Dermis blood vessel endothelial cell (primary cell): ENCODE results near the gene DOCK1. TPM values are rescaled to one million over a fixed set of nuclear protein-coding genes. Genes with fewer than 3 reads are reported as not detected.

ENCODE experiments used
- DNase-seq: peaks from one replicate; pipeline ENCODE4 v3.0.0; 2010
- total RNA-seq: library from RNA; depleted of rRNA; stranded (reverse); fragments of >200 nt; gene quantifications from 2 replicates; pipeline ENCODE4 v1.2.3, GENCODE V29; 2014

DOCK1 gene
- total RNA-seq, 1 donor from 2014 or later = 124 TPM

DNA sequence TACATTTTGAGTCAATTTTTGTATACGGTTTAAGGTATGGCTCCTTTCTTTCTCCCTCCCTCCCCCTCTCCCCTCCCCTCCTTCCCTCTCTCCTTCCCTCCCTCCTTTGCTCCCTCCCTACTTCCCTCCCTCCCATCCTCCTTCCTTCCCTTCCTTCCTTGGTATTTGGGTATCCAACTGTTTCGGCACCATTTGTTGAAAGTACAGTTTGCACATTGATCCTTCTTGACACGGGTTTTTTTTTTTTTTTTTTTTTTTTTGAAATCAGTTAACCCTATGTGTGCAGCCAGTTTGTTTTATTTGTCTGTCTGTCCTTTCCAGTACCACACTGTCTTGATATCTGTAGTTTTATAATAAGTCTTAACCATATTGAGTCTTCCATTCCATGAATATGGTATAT, 331.0 kb downstream of the DOCK1 start:
- DNase-seq = no peak

DNA sequence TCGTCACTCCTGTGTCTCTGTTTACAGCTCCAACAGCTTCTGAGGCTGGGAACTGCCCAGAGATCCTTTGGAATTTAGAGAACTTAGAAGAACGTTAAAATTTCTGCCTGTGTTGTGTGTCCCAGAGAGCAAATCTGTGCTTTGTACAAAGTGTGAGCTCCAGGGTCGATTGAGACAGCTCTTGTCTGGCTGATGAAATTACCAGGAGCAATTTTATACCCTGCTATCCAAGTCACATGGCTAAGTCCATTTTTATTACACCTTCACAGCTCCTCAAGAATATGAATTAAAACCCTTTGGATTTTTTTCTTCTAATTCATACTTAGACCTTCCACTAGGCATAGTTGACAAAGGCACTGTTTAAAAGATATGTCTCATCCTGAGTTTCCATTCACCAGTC, 337.7 kb downstream of the DOCK1 start:
- peak; percentile 3 for DNase-seq

DNA sequence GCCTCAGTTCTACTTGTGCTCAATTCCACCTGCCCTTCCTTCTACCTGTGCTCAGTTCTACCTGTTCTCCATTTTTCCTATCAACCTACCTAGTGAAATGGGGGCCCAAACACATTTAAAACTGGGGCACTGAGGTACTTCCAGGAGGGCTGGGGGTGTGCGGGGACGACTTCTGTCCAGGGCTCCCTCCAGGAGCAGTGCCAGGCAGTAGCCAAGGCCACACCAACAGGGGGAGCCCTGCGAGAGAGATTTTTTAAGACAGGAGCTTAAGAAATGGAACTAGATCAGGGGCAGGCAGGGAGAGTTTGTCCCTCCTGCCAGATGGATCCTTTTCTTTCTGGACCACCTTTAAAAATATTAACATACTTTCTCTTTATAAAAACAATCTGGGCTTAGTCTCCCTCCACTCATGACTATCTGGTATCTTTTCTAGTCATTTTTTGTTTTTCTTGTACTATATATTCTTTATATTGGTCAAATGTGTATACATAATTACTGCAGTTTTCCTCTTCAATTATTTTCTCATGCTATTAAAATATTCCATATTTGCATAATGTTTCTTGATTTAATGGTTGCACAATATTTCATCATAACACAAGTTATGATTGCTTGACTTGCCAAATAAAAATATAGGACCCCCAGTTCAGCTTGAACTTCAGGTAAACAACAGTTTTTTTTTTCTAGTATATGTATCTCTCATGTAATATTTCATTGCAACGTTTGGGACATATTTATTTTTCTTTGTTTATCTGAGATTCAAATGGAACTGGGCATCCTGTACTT, 338.5 kb downstream of the DOCK1 start:
- peak; percentile 76 for DNase-seq

DNA sequence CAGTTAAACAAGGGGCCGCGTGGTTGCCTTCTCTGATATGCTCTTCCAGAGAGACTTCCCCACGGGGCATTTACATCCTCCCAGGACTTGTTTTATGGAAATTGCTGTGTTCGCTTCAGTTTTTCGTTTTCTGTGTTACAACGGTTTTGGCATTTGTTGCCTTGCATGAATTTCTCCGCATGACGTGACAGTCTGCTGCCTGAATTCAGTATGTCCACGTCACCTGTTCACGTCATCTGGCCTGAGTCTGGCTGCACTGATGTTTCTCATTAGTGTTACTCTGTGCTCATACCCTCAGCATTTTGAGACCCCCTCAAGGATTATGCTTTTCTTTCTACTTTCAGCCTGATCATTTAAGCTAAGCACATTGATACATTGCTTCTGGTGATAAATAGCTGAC, 340.2 kb downstream of the DOCK1 start:
- DNase-seq = no peak

DNA sequence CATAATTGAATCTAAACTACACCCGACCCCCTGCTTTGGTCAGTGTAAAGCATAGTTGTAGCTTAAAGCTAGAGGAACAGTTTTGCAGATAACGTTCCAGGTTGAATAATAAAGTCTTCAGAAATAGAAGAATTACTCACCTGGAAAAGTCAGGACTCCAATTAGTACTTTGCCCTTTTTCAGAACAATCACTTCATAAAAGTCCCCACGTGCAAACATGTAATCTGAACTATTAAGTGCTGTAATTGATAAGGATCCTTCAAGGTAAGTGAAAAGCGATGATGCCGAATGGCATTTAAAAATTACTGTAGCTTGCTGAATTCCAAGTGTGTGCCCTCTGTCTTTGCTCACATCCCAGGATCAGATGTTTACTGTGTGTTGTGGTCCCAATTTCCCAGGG, 344.8 kb downstream of the DOCK1 start:
- DNase-seq = no peak

DNA sequence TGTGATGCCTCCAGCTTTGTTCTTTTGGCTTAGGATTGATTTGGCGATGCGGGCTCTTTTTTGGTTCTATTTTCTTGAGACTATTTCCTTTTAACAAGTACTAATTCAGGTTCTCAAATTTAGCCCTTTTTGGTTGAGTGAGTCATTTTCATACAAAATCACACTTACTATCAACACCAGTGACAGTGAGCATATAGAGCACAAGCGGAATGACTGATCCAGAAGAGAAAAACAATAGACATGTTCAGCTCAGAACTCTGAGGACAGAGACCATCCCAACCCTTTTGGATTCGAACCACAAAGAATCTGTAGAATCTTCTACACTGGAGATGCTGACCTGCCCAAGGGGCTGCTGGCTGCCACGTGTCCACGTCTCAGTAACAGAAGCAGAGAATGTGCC, 347.6 kb downstream of the DOCK1 start:
- no peak for DNase-seq

DNA sequence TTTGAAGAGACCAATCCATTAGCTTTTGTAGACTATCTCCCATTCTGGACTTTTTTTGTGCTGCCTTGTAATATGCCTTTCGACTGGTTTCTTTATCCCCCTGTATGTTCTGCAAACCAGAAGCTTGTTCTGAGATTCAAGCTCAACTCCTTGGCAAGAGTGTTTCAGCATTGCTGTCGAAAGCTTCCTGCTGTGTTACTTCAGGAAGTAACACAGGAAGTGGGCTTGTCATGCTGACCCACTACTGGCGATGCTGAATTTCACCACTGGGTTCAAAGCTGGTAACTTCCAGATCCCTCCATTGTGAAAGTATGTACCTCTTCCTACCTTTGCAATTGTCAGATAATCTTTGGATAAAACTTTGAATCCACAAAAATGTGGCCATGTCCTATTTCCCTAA, 349.0 kb downstream of the DOCK1 start:
- peak; percentile 67 for DNase-seq

DNA sequence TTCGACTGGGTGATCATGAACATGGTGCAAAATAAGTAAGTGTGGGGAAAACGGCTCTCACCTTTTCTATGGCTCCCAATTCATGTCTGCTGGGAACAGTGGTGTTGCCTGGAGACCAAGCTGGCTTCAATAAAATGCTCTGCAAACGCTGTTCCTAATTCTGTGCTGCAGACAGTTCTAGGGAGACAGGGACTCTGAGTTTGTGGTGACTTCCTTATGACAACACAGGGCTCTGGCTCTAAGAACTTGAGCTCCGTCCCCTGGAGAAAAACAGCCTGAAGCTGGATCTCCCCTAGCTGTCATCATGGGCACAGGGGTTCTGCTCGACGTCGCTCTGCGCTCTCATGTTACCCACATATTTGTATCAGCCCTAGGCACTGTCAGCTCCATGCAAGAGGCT, 352.2 kb downstream of the DOCK1 start:
- no peak for DNase-seq

DNA sequence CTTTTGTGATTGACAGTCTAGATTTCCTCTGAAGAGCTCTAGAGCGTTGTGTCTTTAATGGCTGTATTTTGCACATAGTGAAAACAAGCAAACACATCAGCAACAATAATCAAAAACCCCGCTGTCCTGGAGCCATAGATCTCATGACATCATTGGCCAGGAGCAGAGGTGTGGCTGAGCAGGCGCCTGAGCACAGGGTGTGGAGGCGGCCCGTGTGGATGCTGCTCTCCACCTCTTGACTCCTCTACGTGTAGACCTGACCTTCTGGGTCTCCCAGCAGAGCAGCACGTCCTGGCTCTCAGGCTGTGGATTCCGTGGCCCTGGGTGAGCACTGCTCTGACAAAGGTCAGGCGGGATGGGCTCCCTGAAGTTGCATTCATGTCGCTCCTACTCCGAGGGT, 354.1 kb downstream of the DOCK1 start:
- DNase-seq = no peak

DNA sequence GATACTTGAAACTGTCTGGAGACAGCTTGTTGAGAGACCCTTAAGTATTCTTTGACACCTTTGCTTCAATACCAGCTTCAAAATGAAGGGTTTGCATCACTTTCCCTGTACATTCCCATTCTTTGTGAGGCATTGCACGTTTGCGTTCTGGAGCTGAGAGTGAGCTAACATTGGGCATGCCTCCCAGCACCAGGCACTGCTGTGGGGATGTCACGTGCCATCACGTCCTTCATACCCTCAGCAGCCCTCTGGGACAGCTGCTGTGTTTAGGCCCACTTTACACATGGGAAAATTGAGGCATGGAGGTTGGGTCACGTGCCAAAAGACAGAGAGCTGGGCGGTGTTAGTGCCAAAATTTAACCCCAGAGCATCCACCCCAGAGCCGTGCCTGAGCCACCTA, 357.4 kb downstream of the DOCK1 start:
- no peak for DNase-seq

DNA sequence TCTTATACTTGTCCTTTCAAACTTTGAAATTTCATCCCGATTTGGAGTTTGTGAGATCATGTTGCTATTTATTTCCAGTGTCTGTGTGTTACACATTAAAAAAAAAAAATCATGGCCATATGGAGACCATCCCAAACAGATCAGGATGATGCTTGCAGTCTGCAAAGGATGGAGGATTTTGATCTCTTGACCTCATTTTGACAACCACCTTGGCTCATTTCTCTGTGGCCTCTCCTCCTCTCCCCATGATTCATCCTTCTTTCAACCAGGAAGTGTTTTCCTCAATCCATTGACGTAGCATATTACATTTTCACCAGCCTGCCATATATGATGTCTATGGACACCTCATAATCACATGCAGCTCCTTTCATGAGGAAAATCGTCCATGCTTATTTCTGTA, 360.1 kb downstream of the DOCK1 start:
- no peak for DNase-seq

DNA sequence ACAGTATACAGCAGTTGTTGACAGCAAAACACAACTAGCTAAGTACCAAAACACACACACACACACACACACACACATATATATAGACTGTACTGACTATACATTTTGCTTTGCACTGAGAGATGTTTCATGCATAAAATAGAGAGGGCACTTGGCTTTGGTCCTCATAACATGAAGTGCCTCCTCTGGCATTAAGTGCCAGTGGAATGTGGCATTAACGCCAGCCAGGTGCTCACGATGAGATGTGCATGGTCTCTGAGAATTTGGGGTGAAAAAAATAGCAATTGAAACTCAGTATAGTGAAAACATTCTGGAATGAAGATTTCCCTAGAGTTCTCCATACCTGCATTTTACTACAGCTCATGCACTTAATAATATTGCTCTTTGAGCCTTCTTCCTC, 361.2 kb downstream of the DOCK1 start:
- no peak for DNase-seq

DNA sequence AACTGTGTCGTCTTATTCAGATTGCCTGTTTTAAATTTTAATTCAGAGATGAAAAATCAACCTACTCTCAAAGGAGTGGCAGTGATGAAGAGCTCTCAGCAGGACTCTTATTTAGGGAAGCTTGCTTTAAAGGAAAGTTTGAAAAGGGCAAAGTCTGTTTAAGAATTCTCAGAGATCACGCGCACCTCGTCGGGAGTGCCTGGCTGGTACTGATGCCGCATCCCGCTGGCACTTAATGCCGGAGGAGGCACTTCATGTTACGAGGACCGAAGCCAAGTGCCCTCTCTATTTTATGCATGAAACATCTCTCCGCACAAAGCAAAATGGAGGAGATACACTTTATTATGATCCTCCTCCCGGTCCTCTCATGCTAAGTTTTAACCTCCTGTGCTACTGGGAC, 362.2 kb downstream of the DOCK1 start:
- no peak for DNase-seq

DNA sequence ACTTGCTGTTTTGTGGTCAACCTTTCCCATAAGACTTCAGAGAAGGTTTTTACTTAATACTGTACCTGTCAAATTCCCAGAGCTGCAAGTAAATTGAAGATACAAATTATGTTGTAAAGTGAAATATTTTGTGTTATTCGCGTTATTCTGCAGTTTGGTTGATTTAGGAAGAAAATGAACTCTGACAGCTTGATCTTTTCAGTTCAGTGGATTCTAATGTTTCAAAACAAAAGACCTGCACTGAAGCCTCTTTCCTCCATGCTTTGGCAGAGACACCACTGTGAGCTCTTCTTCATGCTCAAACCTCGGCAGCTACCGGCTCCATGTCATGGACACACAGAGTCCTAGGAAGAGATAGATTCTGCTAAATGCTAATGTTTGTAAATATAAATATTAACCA, 366.8 kb downstream of the DOCK1 start:
- no peak for DNase-seq

DNA sequence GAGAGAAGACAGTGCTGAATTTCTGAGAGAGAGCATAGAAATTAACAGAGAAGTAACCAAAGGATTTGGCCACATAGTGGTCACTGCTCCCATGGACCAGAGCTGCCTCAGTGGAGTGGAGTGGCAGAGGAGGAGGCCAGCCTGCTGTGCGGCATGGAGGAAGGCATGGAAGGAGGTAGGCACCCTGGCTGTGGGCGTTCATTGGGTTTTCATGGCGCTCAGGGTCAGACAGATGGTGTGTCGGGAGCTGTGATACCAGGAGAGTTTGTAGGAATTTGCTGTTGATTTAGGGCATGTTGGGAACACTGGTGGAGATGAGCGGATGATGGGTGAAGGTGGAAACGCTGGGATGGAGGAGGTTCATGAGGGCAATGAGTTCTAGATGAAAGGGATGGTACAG, 370.0 kb downstream of the DOCK1 start:
- no peak for DNase-seq

DNA sequence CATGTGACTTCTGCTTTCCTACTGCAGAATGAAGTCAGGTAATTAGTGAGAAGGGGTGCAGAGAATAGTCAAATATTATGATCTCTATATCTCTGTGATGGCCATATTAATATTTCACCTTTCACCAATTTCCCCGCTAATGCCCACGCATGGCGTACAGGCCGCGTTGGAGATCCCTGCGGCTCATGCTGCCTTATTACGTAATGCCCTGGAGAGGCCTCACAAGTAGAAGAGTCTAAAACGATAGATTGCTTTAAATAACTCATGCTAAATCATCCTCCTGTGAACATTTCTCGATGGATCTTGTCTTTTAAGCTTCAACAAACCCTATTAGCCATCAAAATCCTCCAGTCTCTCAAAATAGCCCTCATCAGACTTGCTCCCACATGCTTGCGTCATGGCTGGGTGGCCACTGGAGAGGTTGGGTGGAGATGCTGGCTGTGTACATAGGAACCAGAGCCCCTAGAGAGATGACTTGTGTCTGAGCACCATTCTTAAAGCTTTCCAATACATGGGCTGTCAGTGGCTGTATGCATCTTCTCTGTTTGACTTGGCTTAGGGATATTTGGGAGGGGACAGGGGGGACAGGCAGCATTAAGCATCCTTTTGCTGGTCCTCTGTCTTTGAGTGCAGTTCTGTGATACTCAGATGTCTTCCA, 370.7 kb downstream of the DOCK1 start:
- no peak for DNase-seq

DNA sequence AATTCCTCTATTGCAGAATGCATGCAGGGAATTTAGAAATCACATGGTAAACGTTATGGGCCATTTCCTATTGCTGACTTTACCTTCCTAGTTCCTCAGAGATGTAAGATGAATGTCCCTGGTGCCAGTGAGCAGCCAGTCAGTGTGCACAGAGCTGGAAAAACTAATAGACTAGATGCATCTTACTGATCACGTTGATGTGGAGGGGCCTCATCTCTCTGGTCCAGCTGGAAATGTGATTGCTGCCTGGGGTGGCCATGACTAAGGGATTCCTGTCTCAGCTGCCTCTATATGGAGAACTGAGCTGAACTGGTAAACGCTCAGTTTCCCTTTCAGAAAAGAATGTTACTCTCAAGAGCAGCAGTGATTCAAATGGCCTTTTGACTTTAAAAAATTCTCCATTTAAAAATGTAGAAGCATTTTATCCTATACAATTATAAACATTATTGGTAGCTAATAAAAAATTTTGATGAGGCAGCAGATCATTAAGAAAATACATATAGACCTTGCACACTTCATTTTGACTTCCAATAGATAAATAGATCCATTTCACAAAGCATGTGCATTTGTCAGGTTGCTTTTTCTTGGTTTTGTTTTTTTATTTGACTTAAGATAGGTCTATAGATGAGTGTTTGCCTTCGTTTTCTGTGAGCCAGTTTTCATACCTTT, 371.7 kb downstream of the DOCK1 start:
- DNase-seq = peak; percentile 59

DNA sequence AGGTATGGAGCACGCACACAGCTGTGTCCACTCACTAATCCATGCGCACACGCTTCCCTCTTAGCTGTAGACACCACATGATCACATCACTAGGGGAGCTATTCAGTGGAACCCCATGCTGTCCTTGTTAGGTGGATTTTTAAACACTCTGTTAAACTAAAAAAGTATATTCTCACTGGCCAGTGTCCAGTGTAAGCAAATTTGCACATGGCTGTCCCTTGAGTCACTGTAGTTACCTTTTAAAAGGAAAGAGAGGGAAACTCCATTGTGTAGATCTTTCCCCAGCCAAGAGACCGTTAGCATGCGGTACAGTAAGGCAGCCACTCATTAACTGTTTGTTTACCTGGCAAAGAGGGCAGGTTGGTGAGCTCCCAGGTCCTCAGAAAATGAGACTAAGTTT, 372.8 kb downstream of the DOCK1 start:
- DNase-seq = peak; percentile 64

DNA sequence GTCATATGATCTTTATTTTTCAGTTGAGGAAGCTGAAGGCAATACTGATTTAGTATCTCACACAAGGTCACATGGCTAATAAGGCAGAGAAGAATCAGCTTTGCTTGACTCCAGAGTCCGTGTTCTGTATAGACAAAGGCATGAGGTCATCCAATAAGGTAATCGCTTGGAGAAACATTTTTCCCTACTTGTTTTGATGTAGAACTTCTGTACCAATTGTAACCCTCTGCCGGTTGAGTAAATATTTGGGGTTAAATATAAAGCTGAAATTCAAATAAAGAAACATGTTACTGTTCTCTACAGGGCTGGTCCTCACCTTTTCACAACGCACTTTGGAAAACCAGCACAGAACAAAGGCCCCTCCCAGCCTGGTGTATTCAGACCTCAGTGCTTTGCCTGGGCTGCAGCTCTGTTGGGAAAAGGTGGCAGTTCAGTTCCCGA, 374.1 kb downstream of the DOCK1 start:
- peak; percentile 57 for DNase-seq

DNA sequence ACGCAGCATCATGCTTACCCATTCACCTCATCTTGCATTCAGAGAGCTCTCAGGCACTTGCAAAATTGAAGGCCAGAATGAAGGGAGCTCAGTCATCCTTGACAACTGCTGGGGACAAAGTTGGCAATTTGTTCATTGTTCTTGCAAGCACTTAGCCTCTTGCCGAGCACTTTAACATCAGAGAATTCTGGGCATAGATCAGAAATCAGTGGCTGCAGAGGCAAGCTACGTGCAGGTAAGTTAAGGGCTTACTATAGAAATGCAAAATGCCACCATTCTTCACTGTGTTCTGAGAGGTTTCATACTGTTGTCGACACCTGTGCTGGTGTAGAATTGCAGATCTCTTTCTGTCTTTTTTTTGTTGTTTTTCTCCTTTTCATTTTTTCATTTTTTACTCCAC, 375.2 kb downstream of the DOCK1 start:
- DNase-seq = no peak

DNA sequence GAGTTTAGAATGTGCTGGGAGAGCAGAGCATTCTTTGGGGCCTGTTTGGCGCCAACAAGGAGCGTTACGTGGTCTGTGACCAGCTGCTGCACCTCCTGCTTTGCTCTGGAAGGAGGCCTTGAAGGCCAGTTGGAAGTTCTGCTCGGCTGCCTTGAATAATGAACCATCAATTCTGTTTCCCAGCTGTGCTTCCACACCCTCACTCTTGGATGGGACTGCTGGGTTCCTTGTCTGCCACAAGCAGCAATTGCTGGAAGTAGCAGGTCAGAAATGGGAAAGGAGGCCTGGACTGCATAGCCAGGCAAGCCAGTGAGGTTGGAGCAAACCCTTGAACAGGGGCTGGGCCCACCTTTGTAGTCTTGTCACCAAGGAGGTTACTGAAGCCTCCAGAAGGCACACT, 377.8 kb downstream of the DOCK1 start:
- no peak for DNase-seq

DNA sequence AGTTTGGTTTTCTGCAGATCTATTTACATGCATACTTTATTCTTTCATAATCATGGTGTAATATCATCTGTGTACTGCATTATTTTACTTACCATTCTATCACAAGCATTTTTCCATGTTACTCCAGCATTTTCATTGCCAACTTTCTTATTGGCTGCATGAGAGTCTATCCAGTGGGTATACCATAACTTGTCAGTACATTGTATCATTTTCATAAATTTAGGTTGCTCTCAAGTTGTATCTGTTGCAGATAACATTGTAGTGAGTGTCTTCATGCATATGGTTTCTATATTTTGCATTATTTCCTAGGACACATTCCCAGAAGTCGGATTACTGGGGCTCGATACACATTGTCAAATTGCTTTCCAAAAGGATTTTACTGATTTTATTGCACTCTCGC, 378.3 kb downstream of the DOCK1 start:
- DNase-seq = no peak

DNA sequence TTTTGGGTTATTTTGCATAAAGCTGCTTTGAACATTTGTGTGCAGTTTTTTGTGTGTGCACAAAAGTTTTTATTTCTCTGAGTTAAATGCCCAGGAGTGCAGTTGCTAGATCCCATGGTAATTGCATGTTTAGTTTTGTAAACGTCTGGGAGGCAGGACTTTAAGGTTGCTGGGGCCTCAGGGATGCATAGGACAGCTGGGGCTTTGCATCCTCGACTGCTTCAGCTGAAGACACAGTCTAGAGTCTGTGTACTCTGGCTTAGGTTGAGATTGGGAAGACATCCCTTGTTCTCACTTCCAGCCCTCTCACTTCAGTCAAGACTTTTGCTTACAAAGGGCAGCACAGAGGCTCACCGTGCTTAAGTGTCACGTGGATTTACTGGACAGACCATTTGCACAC, 385.6 kb downstream of the DOCK1 start:
- no peak for DNase-seq

DNA sequence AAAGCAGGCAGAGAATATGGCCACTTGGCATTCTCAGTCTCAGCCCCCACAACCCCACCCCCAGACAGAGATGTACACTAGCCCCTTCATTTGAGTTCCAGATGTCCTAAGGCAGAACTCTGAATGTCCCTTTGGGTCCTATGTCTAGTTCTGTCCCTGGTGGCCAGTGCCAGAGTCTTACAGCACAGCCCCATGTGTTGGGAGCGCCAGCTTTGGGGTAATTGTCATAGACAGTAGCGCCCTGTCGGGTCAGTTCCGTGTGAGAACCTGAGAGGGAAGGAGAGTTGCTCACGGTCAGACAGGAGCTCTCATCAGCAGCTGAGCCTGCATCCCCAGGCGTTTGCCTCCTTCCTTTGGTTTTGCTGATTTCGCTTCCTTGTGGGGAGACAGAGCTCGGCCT, 386.1 kb downstream of the DOCK1 start:
- DNase-seq = no peak
